PC-3 (cell line): Measurements from ENCODE around the gene MTHFS.

Source experiments
- EZH2 ChIP-seq: fragments of 300-600 bp; sonication (generic); IDR thresholded peaks from one replicate; pipeline ENCODE4 v1.6.1; 2017; ENCODE audit warnings: antibody characterized with exemption, mild to moderate bottlenecking, low read length; ENCODE audit not compliant: unreplicated experiment
- TF ChIP-seq, protein P1 (sequence below): fragments of 300-600 bp; sonication (generic); conservative IDR thresholded peaks from 2 replicates; pipeline ENCODE4 v1.5.1; 2017; ENCODE audit warnings: antibody characterized with exemption, low read depth, mild to moderate bottlenecking, low read length

DNA sequence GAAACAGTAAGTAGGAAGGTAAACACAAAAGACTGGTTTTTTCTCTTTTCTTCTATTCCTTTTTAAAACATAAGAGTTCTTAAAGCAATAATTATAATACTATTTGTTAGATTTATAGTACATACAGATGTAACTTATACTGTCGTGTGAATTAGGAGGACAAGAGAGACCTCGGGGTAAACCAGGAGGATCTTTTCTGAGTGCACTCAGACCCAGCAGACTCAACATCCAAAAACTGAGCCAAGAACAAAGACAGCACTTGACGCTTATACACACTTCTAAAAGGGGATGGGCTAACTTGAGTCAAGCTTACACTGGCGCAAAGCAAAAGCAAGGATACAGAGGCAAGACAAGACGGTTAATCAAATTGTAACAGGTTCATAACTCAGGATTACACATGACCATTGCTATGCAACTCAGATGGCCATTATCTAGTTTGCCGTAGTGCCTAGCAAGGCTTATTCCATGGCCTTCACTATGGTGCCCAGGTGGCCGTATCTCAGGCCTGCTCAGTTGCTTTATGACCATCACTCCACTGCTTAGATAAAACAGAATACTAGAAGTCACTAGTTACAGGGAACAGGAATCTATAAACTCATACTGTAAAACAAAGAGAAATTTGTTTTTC lies 18.6 kb downstream of the MTHFS start:
- TF ChIP-seq, protein P1, sequence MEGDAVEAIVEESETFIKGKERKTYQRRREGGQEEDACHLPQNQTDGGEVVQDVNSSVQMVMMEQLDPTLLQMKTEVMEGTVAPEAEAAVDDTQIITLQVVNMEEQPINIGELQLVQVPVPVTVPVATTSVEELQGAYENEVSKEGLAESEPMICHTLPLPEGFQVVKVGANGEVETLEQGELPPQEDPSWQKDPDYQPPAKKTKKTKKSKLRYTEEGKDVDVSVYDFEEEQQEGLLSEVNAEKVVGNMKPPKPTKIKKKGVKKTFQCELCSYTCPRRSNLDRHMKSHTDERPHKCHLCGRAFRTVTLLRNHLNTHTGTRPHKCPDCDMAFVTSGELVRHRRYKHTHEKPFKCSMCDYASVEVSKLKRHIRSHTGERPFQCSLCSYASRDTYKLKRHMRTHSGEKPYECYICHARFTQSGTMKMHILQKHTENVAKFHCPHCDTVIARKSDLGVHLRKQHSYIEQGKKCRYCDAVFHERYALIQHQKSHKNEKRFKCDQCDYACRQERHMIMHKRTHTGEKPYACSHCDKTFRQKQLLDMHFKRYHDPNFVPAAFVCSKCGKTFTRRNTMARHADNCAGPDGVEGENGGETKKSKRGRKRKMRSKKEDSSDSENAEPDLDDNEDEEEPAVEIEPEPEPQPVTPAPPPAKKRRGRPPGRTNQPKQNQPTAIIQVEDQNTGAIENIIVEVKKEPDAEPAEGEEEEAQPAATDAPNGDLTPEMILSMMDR = no peak
- no peak for TF ChIP-seq EZH2
